NCI-H446 treated with DMSO at 0.1 percent for 48 hours (cell line): Measurements from ENCODE around the gene CLDN16.

ENCODE experiments used
- DNase-seq: peaks from one replicate; lab custom pipeline; 2025; lab: John Stamatoyannopoulos, UW

The CLDN16 gene

GRCh38 chr3:190387578-190388213 is at the start of gene CLDN16:
CLDN16 (plus strand) TSS chr3:190388163; CDS start chr3:190388330, 167 bp downstream.
- no peak for DNase-seq

GRCh38 chr3:190338717-190339116 is 49.2 kb upstream of the CLDN16 start:
- no peak for DNase-seq

GRCh38 chr3:190339130-190339529 is 48.8 kb upstream of the CLDN16 start:
- DNase-seq = no peak

GRCh38 chr3:190340071-190340470 is 47.9 kb upstream of the CLDN16 start:
- DNase-seq = no peak

DNA sequence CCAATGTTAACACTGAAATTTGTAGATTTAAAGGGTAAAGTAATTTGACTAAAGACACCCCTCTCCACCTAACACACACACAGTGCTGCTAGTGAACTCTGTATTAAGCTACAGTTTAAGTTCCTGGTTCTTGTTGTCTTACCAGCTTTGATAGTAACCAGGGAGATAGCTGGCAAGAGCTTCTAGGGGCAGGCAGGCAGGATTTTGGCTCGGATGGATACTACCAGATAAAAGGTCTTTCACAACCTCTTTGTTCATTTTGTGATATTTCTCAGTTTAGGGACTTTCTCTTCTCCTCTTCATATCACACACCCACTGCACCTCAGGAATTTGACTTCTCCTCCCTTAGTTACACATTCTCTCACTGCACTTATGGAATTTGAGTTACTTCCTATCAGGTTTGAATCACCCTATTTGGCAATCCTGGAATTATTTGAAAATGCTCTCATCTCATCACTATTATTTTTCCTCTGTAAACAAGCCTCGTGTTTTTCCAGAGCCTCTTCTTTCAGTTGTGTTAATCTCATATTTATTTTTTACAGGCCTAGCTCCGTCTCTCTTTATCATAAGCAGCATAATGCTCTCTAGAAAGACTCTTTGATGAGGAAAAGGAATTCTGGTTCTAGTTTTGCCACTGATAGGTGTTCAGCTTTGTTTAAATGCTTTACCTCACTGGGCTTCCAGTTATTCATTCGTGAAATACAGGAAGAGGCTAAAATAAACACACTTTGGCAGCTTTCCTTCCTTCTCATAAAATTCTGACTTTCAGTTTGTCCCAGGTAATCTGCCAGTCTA is 42.7 kb upstream of the CLDN16 start:
- no peak for DNase-seq

GRCh38 chr3:190345878-190346277 is 42.1 kb upstream of the CLDN16 start:
- DNase-seq = no peak

DNA sequence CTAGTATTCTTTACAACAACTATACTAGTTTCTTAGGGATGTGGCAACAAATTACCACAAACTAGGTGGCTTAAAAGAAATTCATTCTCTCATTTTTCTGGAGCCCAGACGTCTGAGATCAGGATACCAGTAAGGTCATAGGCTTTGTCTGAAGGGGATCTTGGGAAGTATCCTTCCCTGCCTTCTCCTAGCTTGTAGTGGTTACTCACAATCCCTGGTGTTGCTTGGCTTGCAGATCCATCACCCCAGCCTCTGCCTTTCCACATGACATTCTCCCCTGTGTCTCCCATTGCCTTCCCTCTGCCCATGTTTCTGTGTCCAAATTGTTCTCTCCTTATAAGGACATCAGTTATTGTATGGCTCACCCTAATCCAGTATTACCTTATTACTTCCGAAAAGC is 41.4 kb upstream of the CLDN16 start:
- DNase-seq = no peak

DNA sequence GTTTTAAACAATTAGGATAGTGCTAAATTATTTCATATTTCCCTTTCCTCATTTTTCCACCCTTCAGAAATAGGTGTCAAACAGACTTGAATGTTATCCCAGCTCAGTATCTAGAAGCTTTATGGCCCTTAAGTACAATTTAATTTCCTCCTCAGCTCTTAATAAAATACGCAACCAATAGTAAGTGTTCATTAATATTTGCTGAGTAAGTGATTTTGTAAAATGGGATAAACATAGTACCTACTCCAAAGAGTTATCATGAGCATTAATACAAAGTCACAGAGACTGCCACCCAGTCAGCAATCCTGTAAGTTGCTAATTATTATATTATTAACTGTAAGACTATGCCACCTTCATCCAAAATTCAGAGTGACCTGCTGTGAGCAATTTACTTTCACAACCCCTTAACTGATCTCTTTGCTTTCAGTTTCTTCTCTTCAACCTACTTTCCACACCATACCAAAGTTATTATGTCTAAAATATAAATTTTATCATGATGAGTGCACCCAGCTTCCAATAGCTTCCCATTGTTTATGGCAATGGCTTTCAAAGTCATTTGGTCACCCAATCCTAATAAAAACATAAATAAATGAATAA is 35.0 kb upstream of the CLDN16 start:
- DNase-seq = no peak

GRCh38 chr3:190356246-190356645 is 31.7 kb upstream of the CLDN16 start:
- DNase-seq = no peak

GRCh38 chr3:190357468-190357867 is 30.5 kb upstream of the CLDN16 start:
- no peak for DNase-seq

DNA sequence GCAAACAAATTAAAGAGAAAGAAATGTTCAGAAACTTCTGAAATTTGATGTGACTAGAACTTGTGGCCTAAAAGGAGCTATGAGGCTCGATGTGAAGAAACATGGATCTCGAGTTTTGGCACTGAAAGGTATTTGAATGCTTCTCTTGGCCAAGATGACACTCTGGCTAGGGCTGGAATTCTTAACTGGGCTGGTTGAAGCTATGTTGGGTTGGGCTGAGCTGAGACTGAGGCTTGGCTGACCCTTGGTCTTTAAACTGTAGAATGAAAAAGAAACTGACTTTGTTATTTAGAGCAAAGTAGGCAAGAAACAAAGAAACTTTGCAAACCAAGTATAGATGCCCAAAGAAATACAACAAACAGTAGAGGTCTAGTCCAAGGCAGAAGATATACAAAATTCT is 28.1 kb upstream of the CLDN16 start:
- no peak for DNase-seq

DNA sequence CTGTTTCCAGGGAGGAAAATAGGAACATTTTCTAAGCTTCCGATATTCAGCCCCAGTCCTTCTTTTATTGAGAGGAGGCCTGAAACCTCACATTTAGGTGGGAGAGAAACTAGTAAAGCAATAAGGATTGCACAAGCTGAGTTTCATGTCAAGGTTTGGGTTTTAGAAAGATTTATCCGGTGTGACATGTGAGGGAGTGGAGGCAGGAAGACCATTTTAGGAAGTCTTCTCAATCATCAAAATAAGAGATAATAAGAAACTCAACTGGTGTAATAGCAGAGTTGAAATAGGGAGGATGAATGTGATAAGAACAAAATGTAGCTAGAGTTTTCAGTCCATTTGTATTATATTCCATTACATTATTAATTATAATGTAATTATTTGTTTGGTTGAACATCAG is 27.7 kb upstream of the CLDN16 start:
- DNase-seq = no peak

- DNase-seq = no peak
These were observed 26.2 kb upstream of the CLDN16 start for GRCh38 chr3:190361791-190362190.

DNA sequence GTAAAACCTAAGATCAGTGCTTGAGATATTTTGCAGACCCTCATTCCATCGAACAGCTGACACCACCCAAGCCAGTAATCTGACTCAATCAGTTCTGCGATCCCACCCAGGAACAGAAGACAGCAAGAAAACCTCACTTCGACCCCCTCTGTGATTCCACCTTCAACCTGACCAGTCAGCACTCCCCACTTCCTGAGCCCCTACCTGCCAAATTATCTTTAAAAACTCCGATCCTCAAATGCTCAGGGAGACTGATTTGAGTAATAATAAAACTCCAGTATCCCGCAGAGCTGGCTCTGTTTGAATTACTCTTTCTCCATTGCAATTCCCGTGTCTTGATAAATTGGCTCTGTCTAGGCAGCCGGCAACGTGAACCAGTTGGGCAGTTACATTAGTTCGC is 25.7 kb upstream of the CLDN16 start:
- no peak for DNase-seq

DNA sequence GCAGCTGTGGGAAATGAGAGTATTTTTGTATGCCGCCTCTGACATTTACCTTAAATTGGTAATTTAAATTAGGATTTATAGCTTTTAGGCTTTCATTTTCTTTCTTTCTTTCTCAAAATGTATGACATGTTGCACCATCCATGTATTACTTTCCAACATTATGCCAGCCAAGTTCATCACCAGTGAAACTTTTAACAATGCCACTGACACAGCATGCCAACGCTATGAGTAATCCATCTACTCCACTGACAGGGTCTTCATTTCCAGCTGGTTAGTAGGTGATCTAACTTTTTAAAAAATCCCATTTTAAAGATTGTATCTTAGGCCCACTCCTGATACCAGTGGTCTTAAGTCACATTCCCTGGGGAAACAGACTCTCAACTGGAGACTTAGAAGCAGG is 21.8 kb upstream of the CLDN16 start:
- no peak for DNase-seq

DNA sequence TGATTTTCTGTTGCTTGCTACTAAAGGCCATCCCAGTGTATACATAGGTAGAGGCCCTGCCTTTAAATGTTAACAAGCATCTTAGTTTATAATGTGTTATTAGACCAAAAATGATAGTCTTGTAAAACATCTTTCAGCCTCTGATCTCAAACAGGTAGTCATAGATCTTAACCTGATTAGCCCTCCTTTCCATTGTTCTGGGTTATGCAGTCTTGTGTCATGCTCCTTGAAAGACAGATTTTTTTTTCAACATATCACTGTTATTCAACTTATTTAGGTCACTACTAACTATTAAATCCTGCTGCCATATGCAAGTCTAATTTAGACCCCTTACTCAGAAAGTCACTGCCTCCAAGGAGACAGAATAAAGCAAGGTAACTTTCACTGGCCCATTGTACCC is 19.1 kb upstream of the CLDN16 start:
- no peak for DNase-seq

GRCh38 chr3:190369668-190370295 is 18.2 kb upstream of the CLDN16 start:
- DNase-seq = no peak

DNA sequence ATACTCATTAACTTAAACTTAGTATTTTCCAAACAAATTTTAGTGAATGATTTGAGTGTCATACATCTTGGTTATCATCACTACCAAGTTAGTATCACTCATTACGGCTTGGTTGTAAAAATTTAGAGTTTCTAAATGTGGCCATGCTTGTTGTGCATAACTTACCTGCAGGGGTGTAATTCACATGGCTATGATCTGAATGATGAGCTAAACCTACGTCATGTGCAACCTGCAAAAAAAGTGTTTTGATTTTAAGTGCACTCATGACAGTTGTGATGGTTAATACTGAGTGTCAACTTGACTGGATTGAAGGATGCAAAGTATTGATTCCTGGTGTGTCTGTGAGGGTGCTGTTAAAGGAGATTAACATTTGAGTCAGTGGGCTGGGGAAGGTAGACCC is 17.6 kb upstream of the CLDN16 start:
- no peak for DNase-seq

DNA sequence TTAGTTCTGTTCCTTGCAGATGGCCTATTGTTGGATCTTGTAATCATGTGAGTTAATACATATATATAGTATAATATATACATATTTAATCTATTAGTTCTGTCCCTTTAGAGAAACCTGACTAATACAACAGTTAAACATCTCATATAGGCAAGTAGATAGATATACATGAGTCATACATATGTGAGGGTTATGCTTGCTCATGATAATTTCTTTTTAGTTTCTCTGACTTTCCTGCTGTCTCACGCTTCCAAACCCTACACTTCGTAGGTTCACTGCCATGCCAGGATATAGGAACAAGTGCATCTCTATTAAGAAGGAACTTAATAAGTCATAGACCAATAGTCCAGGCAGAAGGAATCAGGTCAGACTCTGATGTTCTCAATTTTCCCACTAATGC is 16.8 kb upstream of the CLDN16 start:
- DNase-seq = no peak

- no peak for DNase-seq
These were observed 12.7 kb upstream of the CLDN16 start for GRCh38 chr3:190375246-190375645.

DNA sequence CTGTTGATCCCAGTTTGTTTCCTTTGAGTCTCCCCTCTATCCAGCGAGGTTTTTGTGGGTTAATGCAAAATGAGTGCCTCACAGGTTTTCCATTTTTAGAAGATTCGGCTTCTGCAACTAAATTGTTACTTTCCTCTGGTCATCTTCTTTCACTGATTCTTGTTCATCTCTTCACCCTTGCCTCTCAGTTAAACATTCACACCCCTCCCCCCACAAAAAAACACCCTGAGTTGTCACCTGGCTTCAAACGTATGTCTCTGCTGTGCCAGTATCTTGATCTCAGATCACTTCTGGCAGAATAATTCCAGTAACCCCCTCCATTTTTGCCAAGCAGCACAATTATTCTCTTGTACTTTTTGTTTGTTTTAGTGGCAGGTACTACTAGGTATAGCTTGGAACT is 12.3 kb upstream of the CLDN16 start:
- no peak for DNase-seq

GRCh38 chr3:190378240-190378891 is 9.6 kb upstream of the CLDN16 start:
- no peak for DNase-seq
